PC-3 (cell line): ENCODE measurements around the gene IL31RA.

Experiments used
- EZH2phosphoT487 ChIP-seq: fragments of 300-600 bp; sonication (generic); IDR thresholded peaks from 2 replicates; pipeline ENCODE4 v1.6.1; 2018; ENCODE audit warnings: mild to moderate bottlenecking, antibody characterized with exemption, low read length, borderline replicate concordance
- TF ChIP-seq, protein P1 (sequence below): fragments of 300-600 bp; sonication (generic); conservative IDR thresholded peaks from 2 replicates; pipeline ENCODE4 v1.5.1; 2017; ENCODE audit warnings: antibody characterized with exemption, low read depth, mild to moderate bottlenecking, low read length

DNA sequence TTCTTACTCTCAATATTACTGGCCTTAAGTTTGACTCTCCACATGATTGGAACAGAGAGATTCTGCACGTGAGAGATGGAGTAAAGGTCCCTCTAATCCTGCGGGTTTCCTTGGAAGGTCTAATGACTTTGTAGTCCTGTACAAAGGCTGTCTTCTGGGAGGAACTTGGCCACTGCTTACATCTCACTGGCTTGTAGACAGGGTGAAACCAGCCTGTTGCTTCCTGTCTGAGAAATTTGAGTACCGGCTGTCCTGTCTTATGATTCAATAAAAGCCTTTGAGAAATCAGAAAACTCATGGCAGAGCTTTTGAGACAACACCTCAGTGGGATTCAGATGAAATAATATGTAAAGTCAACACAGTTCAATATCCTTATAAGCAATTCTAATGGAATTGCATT is 43.0 kb downstream of the IL31RA start:
- TF ChIP-seq, protein P1, sequence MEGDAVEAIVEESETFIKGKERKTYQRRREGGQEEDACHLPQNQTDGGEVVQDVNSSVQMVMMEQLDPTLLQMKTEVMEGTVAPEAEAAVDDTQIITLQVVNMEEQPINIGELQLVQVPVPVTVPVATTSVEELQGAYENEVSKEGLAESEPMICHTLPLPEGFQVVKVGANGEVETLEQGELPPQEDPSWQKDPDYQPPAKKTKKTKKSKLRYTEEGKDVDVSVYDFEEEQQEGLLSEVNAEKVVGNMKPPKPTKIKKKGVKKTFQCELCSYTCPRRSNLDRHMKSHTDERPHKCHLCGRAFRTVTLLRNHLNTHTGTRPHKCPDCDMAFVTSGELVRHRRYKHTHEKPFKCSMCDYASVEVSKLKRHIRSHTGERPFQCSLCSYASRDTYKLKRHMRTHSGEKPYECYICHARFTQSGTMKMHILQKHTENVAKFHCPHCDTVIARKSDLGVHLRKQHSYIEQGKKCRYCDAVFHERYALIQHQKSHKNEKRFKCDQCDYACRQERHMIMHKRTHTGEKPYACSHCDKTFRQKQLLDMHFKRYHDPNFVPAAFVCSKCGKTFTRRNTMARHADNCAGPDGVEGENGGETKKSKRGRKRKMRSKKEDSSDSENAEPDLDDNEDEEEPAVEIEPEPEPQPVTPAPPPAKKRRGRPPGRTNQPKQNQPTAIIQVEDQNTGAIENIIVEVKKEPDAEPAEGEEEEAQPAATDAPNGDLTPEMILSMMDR: no peak
- no peak for TF ChIP-seq EZH2phosphoT487
